ENCODE data around the gene CISH. TPM values are rescaled to one million over a fixed set of nuclear protein-coding genes. Genes with fewer than 3 reads are reported as not detected.

Gene CISH
- total and polyA plus RNA-seq, 9 of the 15 experiments (the other 6 are each of a cell fraction or from before 2014, with no cell fraction given) = 1.7 to 47.7 (median 18.3) TPM

GRCh38 chr3:50582083-50582482 is 29.5 kb downstream of the CISH start:
- H3K9ac ChIP-seq (ENCODE audit: insufficient read depth in 1 of 2, low read depth in 2 of 2, low read length in 2 of 2) = peak overlapping the region in 1 of 2 experiments; percentile 71; a peak in 1 of 4 replicates
- FAIRE-seq (no peak), ATAC-seq (no peak), DNase-seq (ENCODE audit: extremely low read depth in 1 of 4, low spot score in 3 of 4) (no peak)
- H3K4me1 ChIP-seq (replicated peaks in 1 of 2; ENCODE audit: control insufficient read depth in 2 of 2, insufficient read depth in 2 of 2, low read length in 2 of 2) = peaks cover 14 to 17% of the 10 kb centered on the region in 2 experiments; a peak in 4 of 5 replicates
- intact Hi-C loops (cut with micrococcal nuclease) = no loop called here
- H3K4me2 ChIP-seq (ENCODE audit: insufficient read depth, low read length) = no peak overlapping the region
- no peak overlapping the region for H3K27ac ChIP-seq (ENCODE audit: extremely low read depth, low read depth, low read length)
- H3K4me3 ChIP-seq = no peak overlapping the region
- no peaks in the 10 kb centered on the region for H3K9me1 ChIP-seq (ENCODE audit: control insufficient read depth, insufficient read depth, low read length)
- no peak overlapping the region for H2AFZ ChIP-seq (ENCODE audit: low read depth, low read length)
- no peaks in the 10 kb centered on the region for H3K9me3 ChIP-seq (replicated peaks; ENCODE audit: control insufficient read depth, insufficient read depth, low read depth, low read length)
- no TSS peak for BruUV-seq (replicated peaks)
- no peaks in the 10 kb centered on the region for H3K79me2 ChIP-seq (ENCODE audit: control insufficient read depth, insufficient read depth, low read length)
- POLR2A ChIA-PET = interaction anchor here (0.6 to 1.3 kb wide), 5 partner anchors 10 to 209 kb away, joined by 3 to 4 read pairs (median 3); no protein-coding TSS in a partner anchor
- CTCF ChIA-PET (ENCODE audit: low intra/inter-chr PET ratio) = no interaction called here
- in situ Hi-C loops (cut with MboI) = no loop called here
- H3K36me3 ChIP-seq (ENCODE audit: control insufficient read depth, insufficient read depth, low read length) = peaks cover 54% of the 10 kb centered on the region; the same call in 2 of the 3 replicates
- WGBS (ENCODE audit: insufficient coverage, low coverage, missing lambda C conversion rate) = 74% methylated on average over 8 of the region's 9 CpGs
- no peaks in the 10 kb centered on the region for H4K20me1 ChIP-seq (replicated peaks; ENCODE audit: control insufficient read depth, insufficient read depth, low read length)
- H3K27me3 ChIP-seq (ENCODE audit: control insufficient read depth in 2 of 2, insufficient read depth in 2 of 2, low read length in 2 of 2) = no peaks in the 10 kb centered on the region
- TF ChIP-seq NFE2 (IDR thresholded peaks at IDR 0.05; ENCODE audit: low read depth) (no peak), MCM7 (IDR thresholded peaks at IDR 0.05) (no peak), PHB (CRISPR knock-in tag; IDR thresholded peaks at IDR 0.05) (no peak), ATF6 (CRISPR knock-in tag; IDR thresholded peaks at IDR 0.05) (no peak), KDM5B (IDR thresholded peaks at IDR 0.05; ENCODE audit: insufficient replicate concordance, low read depth, low read length) (no peak), DPF2 (IDR thresholded peaks at IDR 0.05) (no peak), CUX1 (CRISPR knock-in tag; IDR thresholded peaks at IDR 0.05) (no peak)

Measured in K562 (cell line).